GM23248 (cell line): ENCODE results near the gene RASAL2.
"Not testable (repeated sequence)": the region's sequence is repeated elsewhere in the genome, so short reads cannot be mapped to it uniquely, and the experiment has no call there.

Experiments
- EZH2 ChIP-seq: fragments of 200-600 bp; sonication (generic); IDR thresholded peaks from 2 replicates; pipeline ENCODE4 v1.6.1; 2018; ENCODE audit warnings: antibody characterized with exemption, mild to moderate bottlenecking; ENCODE audit not compliant: insufficient read depth, poor library complexity, severe bottlenecking
- EZH2phosphoT487 ChIP-seq: fragments of 200-600 bp; sonication (generic); IDR thresholded peaks from 2 replicates; pipeline ENCODE4 v1.6.1; 2018; ENCODE audit warnings: antibody characterized with exemption, moderate library complexity, mild to moderate bottlenecking, low read depth; ENCODE audit not compliant: insufficient read depth

- not testable (repeated sequence) for TF ChIP-seq EZH2, EZH2phosphoT487
These were observed 296.4 kb downstream of the RASAL2 start for GRCh38 chr1:178390280-178390679.
